Kasumi-1 (cell line): ENCODE data around the gene TAF3.

Source experiments
- DNase-seq, 2 experiments: peaks; one replicate each; lab custom pipeline; 2025; lab: John Stamatoyannopoulos, UW

Gene TAF3

DNA sequence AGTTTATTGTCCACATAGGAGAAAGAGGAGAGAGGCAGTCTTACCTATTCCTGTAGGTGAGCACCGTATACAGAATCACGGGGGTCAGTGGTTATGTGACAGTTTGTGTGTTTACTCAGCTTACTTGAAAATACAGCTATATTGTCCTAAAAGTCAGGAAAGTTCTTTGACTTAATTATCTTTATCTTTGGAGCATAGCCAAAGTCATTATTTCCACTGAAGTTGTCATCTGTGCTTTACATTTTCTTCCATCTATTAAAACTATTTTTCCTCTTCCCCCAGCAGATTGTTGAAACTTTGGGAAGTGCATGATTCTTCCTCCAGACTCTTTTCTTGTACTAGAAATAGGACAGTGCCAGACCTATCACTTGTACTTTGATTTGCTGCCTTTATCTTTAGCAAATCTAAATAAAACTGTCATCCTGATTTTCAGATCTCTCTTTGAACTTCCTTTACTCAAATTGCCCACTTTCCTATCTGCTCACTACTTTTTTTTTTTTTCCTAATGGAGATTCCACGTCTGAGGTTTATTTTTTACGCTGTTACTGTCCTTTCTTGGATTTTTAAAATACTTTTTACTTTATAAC lies 58.3 kb downstream of the TAF3 start:
- DNase-seq = no peak

GRCh38 chr10:7881119-7881518 lies 62.8 kb downstream of the TAF3 start:
- no peak for DNase-seq

- no peak for DNase-seq
Observed at GRCh38 chr10:7886056-7886455, 67.8 kb downstream of the TAF3 start.

DNA sequence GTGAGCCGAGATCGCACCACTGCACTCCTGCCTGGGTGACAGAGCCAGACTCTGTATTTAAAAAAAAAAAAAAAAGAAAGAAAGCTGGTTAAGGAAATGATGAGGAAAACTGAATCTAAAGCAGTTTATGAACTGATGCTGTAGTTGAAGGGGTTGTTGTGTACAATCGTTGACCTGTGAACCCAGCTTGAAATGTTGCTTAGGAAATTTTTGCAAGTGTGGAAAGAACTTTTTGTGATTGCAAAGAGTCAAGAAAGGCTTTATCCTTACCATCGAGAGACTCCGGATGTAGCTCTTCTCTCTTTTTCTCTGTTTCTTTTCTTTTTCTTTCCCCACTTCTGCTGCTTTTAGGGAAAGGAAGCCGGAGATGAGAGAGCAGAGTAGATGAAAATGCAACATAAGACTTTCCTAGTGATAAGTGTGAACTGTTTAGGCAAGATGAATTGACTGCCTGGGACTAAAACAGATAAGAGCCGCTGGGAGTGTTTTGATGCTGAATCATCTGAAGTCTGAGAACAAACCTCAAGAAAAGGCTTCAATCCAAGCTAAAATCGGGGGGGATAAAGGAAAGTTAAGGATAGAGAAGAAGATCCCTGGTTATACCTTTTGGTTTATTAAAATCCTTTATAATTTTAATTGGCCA lies 69.0 kb downstream of the TAF3 start:
- no peak for DNase-seq

DNA sequence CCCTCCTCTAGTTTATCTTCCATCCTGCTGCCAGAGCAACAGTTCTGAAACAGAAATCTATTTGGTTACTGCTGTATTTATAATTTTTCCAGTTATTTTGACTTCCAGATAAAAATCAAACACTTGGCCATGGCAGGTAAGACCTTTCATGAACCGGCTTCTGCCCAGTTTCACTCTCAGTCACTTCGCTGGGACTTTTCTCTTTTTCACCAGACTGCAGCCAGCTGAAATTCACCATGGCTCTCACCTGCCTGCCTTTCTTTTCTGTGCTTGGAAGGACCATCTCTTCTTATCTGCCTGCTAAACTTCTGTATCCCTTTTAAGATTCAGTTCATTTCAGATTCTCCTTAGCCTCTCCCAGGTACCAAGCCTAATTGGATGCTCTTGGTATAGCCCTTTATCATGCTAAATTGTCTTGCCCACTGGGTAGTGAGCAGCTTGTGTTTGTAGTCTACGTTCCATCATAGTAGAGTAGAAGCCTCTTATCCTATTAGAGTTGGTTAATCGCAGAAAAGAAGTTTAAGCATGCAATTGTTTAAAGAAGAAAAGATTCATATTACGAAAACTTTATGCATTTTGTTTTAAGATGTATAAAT lies 71.7 kb downstream of the TAF3 start:
- DNase-seq = no peak

- DNase-seq = no peak
Observed at GRCh38 chr10:7890781-7891180, 72.5 kb downstream of the TAF3 start.

DNA sequence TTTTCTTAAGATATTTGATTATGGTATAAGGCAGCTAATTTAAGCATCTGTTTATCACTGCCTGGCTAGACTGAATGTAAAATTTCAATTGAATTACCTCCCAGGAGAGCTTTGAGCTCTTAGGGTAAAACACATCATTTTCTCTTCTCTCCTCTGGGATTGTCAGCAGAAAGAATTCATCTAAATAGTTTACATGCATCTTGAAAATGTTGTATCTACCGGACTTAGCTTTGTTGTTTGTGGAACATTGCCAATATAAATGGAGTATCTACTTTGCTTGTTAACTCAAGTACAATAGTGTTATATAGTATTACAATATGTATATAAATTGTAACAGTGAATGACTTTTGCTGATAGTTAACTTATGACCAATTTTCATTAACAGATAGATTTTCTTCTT lies 73.3 kb downstream of the TAF3 start:
- no peak for DNase-seq

- DNase-seq = no peak
Observed at GRCh38 chr10:7892146-7892545, 73.8 kb downstream of the TAF3 start.

- no peak for DNase-seq
Observed at GRCh38 chr10:7895699-7896090, 77.4 kb downstream of the TAF3 start.

GRCh38 chr10:7896297-7896696 lies 78.0 kb downstream of the TAF3 start:
- no peak for DNase-seq

DNA sequence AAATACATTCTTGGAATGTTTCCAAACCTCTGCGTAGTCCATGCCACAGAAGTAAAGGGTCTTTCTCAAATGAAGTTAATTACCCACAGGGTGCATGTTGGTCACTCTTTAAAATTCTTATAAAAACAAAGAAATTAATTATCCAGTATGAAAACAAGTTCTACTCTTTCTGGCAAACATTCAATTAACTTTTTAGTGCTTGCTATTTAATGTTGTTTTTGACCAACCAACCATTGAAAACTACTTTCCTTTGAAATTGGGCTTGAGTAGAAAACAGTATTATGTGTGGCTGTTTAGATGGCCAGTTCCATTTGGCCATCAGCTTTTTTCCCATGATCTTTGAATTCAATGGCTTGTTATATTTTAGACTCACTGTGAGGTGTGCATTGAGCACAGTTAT lies 83.0 kb downstream of the TAF3 start:
- DNase-seq = no peak

DNA sequence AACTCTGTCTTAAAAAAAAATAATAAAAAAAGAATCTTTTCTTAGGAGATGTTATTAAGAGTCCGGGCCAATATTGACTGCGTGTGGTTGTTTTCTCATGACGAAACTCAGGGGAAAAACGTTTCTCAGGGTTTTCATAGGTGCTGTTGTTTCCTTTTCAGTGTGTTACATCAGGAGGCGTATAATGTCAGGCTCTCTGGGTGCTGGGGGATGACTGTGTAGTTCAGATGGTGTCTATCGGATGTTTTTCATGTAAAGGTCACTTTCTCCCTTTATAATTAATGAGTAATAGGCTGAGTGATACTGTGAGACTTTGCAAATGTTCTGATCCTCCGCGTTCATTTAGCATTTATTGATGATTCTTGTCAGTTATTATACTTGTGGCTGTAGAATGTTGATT lies 84.1 kb downstream of the TAF3 start:
- no peak for DNase-seq

DNA sequence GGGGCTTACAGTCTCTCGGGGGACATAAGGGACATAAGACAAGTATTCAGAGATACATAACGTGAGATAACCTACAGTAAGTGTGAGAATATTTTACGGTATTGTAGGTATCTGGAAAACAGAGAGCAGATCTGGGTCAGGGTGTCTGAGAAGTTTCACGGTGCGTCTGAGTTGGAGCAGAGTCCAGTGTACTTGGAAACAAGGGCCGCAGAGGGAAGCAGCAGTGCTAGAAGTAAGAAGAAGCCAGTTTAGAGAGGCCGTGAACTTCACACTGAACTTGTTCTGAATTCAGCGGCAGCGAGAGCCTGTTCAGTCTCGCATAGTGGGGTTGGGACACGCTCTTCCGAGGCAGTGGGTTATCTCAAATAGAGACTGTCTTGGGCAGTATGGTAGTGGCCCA lies 85.5 kb downstream of the TAF3 start:
- DNase-seq = no peak

DNA sequence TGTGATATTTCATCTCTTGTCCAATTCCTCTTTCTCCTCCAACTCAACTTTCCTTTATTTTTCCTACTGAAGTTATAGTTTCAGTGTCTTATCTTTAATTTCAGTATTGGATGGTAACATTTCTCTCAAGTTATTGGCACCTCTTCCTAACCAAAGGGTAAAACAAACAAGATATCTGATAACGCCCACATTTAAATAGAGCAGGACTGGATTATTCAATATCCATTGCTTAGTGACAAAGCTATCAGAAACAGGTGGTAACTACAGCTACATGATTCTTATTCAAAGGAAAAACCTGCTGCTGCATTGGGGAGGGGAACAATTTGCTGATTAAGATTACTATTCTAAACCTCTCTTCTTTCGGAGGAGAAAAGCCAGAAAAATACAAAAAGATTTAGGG lies 87.8 kb downstream of the TAF3 start:
- DNase-seq = no peak

GRCh38 chr10:7908541-7909210 lies 90.4 kb downstream of the TAF3 start:
- no peak for DNase-seq

- no peak for DNase-seq
Observed at GRCh38 chr10:7913126-7913872, 95.0 kb downstream of the TAF3 start.

DNA sequence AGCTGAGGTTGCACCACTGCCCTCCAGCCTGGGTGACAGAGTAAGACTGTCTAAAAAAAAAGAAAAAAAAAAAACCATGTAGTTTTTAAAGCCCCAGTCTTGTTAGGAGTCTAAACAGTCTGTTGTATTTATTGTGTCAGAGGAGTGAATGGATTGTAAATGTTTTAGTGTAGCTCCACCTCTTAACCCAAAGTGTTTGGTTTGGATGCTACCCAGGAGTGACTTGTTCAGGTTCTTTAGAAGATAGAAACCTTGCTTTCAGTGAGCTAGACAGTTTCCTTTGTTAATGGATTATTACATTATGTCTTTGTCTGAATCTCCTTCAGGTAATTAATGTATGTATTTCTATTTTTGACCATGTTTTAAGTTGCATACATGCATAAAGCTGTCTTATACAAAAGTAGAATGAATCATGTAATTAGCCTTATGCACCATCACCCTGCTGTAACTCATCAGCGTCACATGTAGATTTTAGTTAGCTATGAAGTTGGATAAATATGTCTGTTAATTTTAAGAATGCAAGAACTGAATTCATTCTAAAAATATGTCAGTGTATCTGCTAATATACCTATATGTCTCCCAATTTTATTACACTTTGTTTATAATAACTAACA lies 97.7 kb downstream of the TAF3 start:
- no peak for DNase-seq

GRCh38 chr10:7917736-7918135 lies 99.4 kb downstream of the TAF3 start:
- DNase-seq = no peak

GRCh38 chr10:7922707-7923106 lies 104.4 kb downstream of the TAF3 start:
- DNase-seq = no peak

DNA sequence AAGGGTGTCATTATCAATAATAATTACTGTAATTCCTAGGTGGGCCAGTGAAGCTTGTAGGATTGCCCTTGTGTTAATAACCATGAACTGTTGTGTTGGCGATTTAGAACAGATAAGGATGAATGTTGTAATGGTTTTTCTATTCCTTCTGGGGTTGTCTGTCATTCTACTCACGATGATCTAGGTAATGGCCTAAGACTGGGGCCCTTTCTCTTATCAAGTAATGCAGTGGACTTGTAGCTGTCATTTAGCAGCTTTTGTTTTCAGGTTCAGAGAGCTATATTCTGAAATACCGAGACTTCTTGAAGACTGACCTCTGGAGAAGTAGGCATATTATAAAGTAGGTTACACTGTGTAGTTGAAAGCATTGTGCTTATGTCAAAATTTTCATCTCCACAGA lies 110.2 kb downstream of the TAF3 start:
- DNase-seq = no peak

GRCh38 chr10:7932301-7933036 lies 114.2 kb downstream of the TAF3 start:
- no peak for DNase-seq
